Middle frontal gyrus (tissue), 1 donor: Measurements from ENCODE around the gene STAM2.
"Not testable (repeated sequence)": the region's sequence is repeated elsewhere in the genome, so short reads cannot be mapped to it uniquely, and the experiment has no call there.

ENCODE experiments used
- DNase-seq: peaks from one replicate; pipeline ENCODE4 v3.0.0-alpha.2; 2015; ENCODE audit warnings: low spot score; ENCODE audit errors: extremely low spot score

The STAM2 gene

DNA sequence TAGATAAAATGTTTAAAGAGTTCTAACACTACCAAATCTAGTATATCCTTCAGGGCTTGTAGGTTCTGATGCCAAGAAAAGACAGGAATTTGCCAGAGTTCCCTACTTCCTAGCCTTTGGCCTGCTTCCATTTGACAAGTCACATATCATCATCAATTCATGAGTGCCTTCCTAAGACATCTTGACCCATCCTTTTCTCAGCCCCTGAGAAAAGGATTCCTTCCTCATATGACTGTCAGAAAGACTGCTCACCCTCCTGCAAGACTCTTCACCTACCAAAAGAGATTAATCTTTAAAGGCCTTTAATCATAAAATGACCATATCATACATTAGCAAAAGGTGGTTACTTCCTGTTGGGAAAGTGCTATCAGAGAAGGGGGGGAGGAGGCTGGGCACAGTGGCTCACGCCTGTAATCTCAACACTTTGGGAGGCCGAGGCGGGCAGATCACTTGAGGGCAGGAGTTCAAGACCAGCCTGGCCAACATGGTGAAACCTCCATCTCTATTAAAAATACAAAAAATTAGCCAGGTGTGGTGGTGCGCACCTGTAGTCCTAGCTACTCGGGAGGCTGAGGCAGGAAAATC, 3.3 kb downstream of the STAM2 start:
- DNase-seq = not testable (repeated sequence)

DNA sequence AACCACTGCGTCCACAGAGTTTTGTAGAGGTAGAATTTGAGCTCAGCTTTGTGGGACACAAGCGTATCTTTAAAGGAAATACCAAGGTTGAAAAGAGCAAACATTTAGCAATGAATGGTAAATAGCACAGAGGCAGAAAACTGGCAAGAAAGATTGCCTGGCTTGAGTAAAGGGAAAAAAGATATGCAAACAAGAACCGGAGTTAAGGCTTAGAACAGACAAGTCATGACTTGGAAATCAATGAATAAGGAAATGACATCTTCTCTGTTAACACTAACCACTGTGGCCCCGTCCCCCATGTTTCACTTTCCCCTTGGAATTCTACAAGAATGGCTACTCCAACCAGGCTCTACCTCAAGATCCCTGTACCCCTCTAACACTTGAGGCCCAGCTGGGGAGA, 3.8 kb downstream of the STAM2 start:
- DNase-seq = no peak

DNA sequence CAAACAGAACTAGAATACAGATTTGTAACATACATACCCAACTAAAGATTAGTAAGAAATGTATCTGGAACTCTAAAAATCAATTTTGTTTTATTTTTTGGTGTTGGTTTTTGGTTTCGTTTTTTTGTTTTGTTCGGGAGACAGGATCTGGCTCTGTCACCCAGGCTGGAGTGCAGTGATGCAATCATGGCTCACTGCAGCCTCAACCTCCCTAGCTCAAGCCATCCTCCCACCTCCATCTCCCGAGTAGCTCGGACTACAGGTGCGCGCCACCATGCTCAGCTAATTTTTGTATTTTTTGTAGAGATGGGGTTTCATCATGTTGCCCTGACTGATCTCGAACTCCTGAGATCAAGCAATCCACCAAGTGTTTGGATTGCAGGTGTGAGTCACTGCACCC, 6.4 kb downstream of the STAM2 start:
- DNase-seq = not testable (repeated sequence)

DNA sequence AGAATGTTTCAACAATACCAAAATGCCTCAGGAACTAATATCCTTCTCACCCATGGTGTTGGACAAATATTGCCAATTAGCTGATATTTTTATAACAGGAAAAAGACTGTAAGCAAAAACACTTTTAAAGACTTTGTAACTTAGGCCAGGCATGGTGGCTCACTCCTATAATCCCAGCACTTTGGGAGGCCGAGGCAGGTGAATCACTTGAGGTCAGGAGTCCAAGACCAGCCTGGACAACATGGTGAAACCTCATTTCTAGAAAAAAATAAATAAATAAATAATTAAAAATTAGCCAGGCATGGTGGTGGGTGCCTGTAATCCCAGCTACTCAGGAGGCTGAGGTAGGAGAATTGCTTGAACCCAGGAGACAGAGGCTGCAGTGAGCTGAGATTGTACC, 8.1 kb downstream of the STAM2 start:
- DNase-seq = not testable (repeated sequence)

DNA sequence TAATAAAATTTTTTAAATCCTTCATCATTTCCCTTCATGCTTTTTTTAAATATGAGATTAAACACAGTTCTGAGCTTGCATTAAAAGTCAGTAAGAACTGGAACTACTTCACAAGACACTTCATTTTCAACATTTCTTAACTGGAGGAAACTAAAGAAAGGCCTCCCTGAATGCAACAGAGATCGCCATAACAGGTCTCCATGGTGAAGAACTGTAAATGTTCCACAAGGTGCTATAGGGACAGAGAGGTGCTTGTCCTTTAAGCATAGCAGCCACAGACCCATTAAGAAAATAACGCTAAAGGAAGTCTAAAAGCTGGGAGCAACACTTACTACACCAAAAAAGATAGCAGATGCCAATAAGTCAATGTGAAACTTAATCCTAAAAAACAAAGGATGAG, 8.5 kb downstream of the STAM2 start:
- DNase-seq = no peak

DNA sequence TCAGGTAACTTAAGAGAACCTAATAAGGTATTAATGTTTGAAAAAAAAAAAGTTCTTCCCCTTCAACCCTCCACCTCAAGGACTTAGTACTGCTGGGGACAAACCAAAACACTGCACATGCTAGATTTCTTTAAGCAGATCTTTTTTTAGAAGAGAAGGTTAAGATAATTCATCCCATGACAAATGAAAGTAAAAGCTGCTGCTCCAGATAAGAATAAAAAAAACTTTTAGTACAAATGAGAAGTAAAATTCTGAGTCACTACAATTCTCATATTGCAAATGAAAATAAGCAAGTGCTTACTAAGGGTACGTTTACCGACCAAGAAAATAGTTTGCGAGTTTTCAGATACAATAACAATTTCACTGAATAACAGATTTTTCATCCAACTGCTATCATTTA, 8.9 kb downstream of the STAM2 start:
- DNase-seq = no peak

DNA sequence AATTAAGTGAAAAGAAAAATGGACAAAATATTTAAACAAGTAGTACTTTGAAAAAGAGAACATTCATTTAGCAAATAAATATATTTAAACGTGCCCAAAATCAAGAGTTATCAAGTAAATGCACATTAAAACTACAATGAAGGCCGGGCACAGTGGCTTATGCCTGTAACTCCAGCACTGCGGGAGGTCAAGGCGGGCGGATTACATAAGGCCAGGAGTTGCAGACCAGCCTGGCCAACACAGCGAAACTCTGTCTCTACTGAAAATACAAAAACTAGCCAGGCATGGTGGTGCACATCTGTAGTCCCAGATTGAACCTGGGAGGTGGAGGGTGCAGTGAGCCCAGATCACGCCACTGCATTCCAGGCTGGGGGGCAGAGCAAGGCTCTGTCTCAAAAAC, 9.8 kb downstream of the STAM2 start:
- no peak for DNase-seq

DNA sequence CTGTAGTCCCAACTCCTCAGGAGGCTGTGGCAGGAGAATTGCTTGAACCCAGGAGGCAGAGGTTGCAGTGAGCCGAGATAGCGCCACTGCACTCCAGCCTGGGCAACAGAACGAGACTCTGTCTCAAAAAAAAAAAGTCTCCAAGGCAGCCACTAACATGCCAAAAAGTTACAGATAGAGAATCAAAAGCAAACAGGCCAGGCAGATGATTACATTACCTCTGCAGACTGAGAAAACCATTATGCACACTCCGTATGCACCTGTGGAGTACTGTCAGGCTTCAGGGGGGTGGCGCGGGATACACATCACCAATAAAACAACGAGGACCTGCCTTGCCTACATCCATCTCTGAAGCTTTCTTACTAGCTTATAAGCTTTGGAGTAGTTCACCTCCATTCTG, 10.3 kb downstream of the STAM2 start:
- DNase-seq = no peak

DNA sequence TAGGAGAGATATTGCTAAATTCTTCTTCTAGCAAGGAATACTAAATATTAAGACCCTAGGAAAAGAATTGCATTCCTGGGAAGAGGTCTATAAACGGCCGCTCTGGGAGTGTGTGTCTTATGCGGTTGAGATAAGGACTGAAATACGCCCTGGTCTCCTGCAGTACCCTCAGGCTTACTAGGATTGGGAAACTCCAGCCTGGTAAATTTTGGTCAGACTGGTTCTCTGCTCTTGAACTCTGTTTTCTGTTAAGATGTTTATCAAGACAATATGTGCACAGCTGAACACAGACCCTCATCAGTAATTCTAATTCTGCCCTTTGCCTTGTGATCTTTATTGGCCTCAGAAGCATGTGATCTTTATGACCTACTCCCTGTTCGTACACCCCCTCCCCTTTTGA, 11.9 kb downstream of the STAM2 start:
- DNase-seq = not testable (repeated sequence)

DNA sequence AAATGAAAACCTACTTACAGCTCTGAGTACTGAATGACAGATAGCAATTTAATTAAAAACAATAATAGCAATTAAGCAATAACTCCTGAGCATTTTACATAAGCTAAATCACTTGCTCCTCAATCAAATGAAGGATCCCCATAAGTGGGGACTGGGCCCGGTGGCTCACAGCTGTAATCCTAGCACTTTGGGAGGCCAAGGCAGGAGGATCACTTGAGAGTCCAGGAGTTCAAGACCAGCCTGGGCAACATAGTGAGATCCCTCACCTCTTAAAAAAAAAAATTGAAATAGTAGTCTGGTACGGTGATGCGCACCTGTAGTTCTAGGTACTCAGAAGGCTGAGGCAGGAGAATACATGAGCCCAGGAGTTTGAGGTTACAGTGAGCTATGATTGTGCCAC, 13.4 kb downstream of the STAM2 start:
- DNase-seq = no peak

DNA sequence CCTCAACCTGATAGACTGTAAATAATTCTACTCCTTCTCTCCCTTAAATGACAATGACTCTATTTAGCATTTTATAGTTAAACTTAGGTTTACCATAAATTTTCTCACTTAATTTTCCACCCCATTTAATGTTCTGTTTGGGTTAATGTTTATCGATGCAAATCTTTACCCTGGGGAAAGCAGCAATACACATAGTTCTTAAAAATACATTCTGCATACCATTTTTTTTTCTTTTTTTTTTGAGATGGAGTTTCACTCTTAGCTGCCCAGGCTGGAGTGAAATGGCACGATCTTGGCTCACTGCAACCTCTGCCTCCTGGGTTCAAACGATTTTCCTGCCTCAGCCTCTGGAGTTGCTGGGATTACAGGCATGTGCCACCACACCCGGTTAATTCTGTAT, 14.0 kb downstream of the STAM2 start:
- DNase-seq = no peak

DNA sequence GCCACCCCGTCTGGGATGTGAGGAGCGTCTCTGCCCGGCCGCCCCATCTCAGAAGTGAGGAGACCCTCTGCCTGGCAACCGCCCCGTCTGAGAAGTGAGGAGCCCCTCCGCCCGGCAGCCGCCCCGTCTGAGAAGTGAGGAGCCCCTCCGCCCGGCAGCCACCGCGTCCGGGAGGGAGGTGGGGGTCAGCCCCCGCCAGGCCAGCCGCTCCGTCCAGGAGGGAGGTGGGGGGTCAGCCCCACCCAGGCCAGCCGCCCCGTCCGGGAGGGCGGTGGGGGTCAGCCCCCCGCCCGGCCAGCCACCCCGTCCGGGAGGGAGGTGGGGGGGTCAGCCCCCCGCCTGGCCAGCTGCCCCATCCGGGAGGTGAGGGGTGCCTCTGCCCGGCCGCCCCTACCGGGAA, 15.2 kb downstream of the STAM2 start:
- DNase-seq = not testable (repeated sequence)

DNA sequence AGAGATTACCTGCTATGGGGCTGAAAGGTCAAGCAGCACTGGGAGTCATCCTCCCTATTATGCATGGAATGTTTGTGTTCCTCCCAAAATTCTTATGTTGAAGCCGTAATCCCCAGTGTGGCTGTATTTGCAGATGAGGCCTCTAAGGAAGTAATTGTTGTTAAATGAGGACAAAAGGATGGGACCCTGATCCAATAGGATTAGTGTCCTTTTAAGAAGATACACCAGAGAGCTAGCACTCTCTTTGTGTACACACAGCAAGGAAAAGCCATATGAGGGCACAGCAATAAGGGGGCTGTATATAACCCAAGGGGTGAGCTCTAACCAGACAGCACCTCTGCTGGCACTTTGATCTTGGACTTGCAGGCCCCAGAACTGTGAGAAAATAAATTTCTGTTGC, 18.3 kb downstream of the STAM2 start:
- DNase-seq = no peak

DNA sequence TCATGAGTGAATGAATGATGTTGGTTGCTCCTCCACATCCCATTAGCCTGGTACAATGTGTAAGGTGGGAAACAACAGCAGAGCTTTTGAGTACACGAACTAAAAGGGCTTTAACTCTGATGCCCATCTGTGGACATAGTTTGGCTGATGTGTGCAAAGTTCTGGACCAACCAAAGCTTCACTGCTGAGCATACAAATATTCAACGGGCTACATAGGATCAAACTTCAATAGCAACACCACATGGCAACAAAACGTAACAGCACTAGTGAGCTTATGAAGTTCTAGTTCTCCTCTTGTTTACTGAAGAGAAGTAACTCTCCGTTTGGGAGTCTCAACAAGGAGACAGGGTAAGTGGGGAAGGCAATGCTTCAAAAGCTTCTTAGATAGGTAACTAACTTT, 20.4 kb downstream of the STAM2 start:
- DNase-seq = no peak

DNA sequence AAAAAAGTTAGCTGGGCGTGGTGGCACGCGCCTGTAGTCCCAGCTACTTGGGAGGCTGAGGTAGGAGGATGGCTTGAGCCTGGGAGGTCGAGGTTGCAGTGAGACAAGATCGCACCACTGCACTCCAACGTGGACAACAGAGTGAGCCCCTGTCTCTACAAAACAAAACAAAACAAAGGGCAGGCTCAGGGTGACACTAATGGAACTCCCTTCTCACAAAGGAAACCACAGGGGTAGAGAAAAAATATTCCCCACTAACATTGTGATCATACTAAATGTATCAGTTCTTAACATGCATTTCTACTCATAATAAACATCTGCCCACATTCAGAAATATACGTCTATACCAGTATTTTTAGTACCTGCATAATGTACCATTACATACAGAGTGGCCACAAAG, 21.1 kb downstream of the STAM2 start:
- no peak for DNase-seq

DNA sequence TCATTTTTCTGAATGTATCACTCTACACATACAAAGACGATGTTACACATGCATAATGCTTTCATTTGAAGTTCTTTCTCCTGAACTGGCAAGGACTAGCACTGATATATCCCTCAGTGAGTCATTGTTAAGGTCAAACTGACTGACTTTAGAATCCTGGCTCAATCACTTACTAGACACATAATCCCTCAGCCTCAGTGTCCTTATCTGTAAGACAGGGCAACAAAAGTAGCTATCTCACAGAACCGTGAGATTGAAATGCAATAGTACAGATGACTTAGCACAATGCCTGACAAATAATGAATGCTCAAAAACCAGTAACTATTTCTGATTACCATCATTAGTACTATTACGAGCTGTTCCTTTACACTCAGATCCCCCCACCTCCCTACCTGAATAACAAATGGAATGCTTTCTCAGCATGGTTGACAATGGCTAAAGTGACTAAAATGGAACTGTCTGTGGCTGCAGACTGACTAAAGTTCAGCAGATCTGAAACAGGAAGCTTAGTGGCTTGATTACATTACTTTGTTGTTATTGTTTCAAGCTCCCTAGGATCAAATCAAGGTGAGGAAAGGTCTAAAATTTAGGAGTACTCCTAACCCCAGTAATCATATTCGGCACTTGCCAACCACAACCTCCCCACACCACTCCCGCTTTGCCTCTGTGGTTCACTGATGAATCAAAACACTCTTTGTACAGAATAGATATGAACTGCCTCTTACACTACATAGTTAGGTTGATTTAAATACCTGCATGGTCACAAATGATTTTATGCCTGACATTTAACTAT, 40.9 kb downstream of the STAM2 start:
- DNase-seq = no peak

DNA sequence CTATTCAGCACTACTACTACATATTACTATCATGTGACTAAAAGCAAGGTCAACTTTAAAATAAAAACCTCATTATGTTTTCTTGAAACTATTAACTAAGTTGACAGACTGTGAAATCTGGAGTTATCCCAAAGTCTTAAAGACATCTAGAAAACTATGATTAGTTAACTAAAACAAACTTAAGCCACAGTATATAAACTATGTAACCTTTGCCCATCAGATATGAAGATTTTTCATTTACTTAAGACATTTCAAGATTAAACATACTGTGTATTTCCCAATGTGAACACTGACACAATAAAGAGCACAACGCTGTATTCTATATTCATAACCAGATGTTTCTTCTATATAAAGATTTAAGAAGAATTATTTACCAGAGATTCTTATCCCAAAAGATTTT, 43.3 kb downstream of the STAM2 start:
- no peak for DNase-seq

DNA sequence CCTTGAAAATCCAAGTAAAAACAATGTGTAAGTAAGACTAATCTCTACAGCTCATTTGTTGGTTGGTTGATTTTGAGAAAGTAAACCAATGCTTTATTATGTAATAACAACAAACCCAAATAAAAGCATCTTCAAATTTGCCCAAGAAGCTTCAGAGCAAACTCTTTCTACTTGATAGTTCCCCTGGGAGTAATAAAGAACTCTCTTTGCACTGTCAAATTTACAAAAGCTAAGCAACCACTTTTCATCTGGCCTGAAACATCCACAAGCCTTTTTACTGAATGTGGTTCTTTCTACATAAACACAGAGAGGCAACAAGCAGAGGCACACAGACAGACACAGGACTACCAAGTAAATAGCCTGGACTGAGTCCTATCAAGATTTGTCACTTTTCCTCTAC, 47.9 kb downstream of the STAM2 start:
- DNase-seq = no peak

DNA sequence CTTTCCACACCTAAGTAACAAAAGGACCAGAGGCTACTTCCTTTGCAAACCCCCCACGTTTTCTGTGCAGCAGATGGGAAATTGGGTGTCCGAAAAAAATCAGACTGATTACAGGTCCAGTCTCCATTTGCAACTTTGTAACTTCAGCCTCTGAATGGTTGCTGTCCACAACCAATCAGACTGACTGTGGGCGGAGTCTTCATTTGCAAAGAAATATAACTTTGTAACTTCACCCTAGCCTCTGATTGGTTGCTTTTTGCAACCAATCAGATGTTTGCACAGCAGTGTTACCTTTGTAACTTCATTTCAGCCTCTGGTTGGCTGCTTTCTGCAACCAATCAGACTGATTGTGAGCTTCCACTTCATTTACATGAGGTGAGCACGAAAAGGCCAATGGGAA, 48.9 kb downstream of the STAM2 start:
- no peak for DNase-seq

DNA sequence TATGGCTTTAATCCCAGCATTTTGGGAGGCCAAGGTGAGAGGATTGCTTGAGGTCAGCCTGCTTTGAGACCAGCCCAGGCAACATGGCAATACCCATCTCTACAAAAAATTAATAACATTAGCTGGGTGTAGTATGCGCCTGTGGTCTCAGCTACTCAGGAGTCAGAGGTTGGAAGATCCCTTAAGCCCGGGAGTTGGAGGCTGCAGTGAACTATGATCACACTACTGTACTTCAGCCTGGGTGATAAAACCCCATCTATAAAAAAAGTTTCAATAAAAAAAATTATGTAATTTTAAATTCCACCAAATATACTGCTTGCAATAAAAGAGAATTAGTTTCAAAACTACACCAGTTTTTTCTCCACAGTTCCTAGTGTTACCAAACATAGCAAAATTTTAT, 53.4 kb downstream of the STAM2 start:
- no peak for DNase-seq

DNA sequence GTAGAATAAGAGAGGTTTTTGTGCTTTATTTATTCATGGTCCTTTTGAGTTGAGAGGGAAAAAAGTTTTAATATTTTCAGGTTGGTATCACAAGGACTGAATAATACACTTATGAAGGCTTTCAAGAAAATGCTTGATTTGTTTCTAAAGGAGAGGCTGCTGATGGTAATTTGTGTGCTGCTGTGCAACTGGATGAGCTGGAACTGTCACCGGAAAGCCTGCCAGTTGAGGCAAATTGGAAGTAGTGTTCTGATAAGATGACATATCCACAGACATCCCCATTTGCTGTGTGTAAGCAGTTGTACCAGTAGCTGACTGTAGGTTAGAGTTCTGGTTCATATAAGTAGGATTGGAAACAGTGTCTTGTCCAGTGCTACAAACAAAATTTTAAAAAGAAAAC, 55.1 kb downstream of the STAM2 start:
- DNase-seq = no peak

DNA sequence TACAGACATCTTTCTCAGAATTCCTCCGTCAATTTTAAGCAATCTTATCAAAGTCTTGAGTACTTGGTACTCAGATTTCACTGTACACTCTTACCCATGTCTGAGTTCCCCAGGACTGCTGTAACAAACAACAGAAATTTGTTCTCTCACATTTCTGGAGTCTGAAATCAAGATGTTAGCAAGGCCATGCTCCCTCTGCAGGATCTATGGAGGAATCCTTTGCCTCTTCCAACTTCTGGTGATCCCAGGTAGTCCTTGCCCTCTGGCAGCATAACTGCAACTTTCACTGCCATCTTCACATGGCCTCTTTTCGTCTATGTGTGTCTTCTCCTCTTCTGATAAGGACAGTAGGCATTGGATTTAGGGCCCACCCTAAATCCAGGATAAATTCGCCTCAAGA, 59.6 kb downstream of the STAM2 start:
- no peak for DNase-seq

DNA sequence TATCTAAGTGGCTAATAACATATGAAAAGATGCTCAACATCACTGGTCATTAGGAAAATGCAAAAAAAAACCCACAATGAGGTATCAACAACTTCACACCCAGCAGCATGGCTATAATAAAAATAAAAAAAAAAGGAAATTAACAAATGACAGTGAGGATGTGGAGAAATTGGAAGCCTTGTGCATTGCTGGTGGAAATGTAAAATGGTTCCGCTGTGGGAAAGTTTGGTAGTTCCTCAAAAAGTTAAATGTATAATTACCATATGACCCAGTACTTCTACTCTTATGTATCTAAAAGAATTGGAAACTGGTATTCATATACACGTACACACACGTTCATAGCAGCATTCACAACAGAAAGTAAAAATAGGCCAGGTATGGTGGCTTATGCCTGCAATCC, 61.2 kb downstream of the STAM2 start:
- DNase-seq = no peak
